ENCODE data around the gene TMOD1. TPM values are rescaled to one million over a fixed set of nuclear protein-coding genes. Genes with fewer than 3 reads are reported as not detected.
"Not testable (repeated sequence)": the region's sequence is repeated elsewhere in the genome, so short reads cannot be mapped to it uniquely, and the experiment has no call there.

Gene TMOD1
- total and polyA plus RNA-seq, 9 of the 15 experiments (the other 6 are each of a cell fraction or from before 2014, with no cell fraction given) = 7.1 to 41.2 (median 14.2) TPM

DNA sequence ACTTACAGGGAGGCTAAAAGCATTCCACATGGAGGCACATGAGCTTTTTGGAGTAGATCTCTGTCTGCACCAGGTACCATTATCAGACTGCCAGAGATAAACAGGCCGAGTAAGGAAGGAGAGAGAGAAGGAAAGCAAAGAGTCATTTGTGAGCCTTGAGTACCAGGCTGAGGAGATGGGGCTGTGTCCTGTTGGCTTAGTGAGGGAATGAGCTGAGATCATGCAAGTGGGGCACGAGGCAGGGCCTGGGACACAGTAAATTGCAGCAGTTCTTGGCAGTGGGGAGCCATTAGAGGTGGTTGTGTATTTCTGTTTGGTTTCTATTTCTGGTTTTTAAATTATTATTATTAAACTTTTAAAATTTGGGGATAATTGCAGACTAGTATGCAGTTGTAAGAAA lies 78.4 kb downstream of the TMOD1 start:
- Histone ChIP-seq H3K36me3 (ENCODE audit: control insufficient read depth, insufficient read depth, low read length) (peaks cover 6% of the 10 kb centered on the region; the same call in 2 of the 3 replicates), H3K9me3 (replicated peaks; ENCODE audit: control insufficient read depth, insufficient read depth, low read depth, low read length) (no peaks in the 10 kb centered on the region), H3K4me2 (ENCODE audit: insufficient read depth, low read length) (no peak overlapping the region), H3K79me2 (ENCODE audit: control insufficient read depth, insufficient read depth, low read length) (no peaks in the 10 kb centered on the region), H4K20me1 (replicated peaks; ENCODE audit: control insufficient read depth, insufficient read depth, low read length) (no peaks in the 10 kb centered on the region), H3K27ac (ENCODE audit: extremely low read depth, low read depth, low read length) (no peak overlapping the region), H3K9ac (ENCODE audit: insufficient read depth in 1 of 2, low read depth in 2 of 2, low read length in 2 of 2) (no peak overlapping the region), H3K4me1 (replicated peaks in 1 of 2; ENCODE audit: control insufficient read depth in 2 of 2, insufficient read depth in 2 of 2, low read length in 2 of 2) (no peaks in the 10 kb centered on the region), H3K4me3 (no peak overlapping the region), H3K9me1 (ENCODE audit: control insufficient read depth, insufficient read depth, low read length) (no peaks in the 10 kb centered on the region), H2AFZ (ENCODE audit: low read depth, low read length) (no peak overlapping the region), H3K27me3 (ENCODE audit: control insufficient read depth in 2 of 2, insufficient read depth in 2 of 2, low read length in 2 of 2) (no peaks in the 10 kb centered on the region)
- in situ Hi-C loops (cut with MboI) (no loop called here), intact Hi-C loops (cut with micrococcal nuclease) (no loop called here)
- TF ChIP-seq SUPT5H (IDR thresholded peaks at IDR 0.05) (0 out of 2 replicates have a peak, but pooled peaks have one; percentile 43), POLR2A (conservative IDR thresholded peaks at IDR 0.05) (0 out of 2 replicates have a peak, but pooled peaks have one; percentile 29), ZNF699 (CRISPR knock-in tag; IDR thresholded peaks at IDR 0.05; ENCODE audit: insufficient replicate concordance) (no peak)
- no TSS peak for BruUV-seq (replicated peaks)
- no peak for DNase-seq (ENCODE audit: extremely low read depth in 1 of 4, low spot score in 3 of 4)
- WGBS (ENCODE audit: insufficient coverage, low coverage, missing lambda C conversion rate) = 66% methylated on average over 2 of the region's 2 CpGs
- CTCF ChIA-PET (ENCODE audit: low intra/inter-chr PET ratio) = no interaction called here
- no peak; the same call in 2 of the 3 replicates for ATAC-seq
- FAIRE-seq = no peak
- POLR2A ChIA-PET = interaction anchor here (1.8 kb wide), 1 partner anchor 76 kb away, joined by 4 read pairs; no protein-coding TSS in a partner anchor

DNA sequence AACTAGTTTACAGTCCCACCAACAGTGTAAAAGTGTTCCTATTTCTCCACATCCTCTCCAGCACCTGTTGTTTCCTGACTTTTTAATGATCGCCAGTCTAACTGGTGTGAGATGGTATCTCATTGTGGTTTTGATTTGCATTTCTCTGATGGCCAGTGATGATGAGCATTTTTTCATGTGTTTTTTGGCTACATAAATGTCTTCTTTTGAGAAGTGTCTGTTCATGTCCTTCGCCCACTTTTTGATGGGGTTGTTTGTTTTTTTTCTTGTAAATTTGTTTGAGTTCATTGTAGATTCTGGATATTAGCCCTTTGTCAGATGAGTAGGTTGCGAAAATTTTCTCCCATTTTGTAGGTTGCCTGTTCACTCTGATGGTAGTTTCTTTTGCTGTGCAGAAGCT lies 80.1 kb downstream of the TMOD1 start:
- ATAC-seq; H3K4me3 ChIP-seq; DNase-seq (ENCODE audit: extremely low read depth in 1 of 4, low spot score in 3 of 4); H3K4me1 ChIP-seq (replicated peaks in 1 of 2; ENCODE audit: control insufficient read depth in 2 of 2, insufficient read depth in 2 of 2, low read length in 2 of 2); H2AFZ ChIP-seq (ENCODE audit: low read depth, low read length); H3K79me2 ChIP-seq (ENCODE audit: control insufficient read depth, insufficient read depth, low read length); POLR2A ChIA-PET; in situ Hi-C loops (cut with MboI); H3K9me3 ChIP-seq (replicated peaks; ENCODE audit: control insufficient read depth, insufficient read depth, low read depth, low read length); H3K27me3 ChIP-seq (ENCODE audit: control insufficient read depth in 2 of 2, insufficient read depth in 2 of 2, low read length in 2 of 2); H3K27ac ChIP-seq (ENCODE audit: extremely low read depth, low read depth, low read length); H3K9me1 ChIP-seq (ENCODE audit: control insufficient read depth, insufficient read depth, low read length); H3K36me3 ChIP-seq (ENCODE audit: control insufficient read depth, insufficient read depth, low read length); H4K20me1 ChIP-seq (replicated peaks; ENCODE audit: control insufficient read depth, insufficient read depth, low read length); FAIRE-seq; CTCF ChIA-PET (ENCODE audit: low intra/inter-chr PET ratio); intact Hi-C loops (cut with micrococcal nuclease); BruUV-seq (replicated peaks); H3K4me2 ChIP-seq (ENCODE audit: insufficient read depth, low read length); H3K9ac ChIP-seq (ENCODE audit: insufficient read depth in 1 of 2, low read depth in 2 of 2, low read length in 2 of 2): not testable (repeated sequence)
- WGBS (ENCODE audit: insufficient coverage, low coverage, missing lambda C conversion rate) = no CpG with 5 or more reads among the region's 3 CpGs
- TF ChIP-seq AFF1 (IDR thresholded peaks at IDR 0.05; ENCODE audit: low read depth in 1 of 2, partially characterized antibody in 2 of 2) = peak in 1 of 2 experiments; percentile 95

Data from K562 (cell line).